ENCODE results near the gene SLC41A1. TPM values are rescaled to one million over a fixed set of nuclear protein-coding genes. Genes with fewer than 3 reads are reported as not detected.

The SLC41A1 gene
- total RNA-seq, 4 donors from 2014 or later = 5.1 to 7.0 (median 5.6) TPM

DNA sequence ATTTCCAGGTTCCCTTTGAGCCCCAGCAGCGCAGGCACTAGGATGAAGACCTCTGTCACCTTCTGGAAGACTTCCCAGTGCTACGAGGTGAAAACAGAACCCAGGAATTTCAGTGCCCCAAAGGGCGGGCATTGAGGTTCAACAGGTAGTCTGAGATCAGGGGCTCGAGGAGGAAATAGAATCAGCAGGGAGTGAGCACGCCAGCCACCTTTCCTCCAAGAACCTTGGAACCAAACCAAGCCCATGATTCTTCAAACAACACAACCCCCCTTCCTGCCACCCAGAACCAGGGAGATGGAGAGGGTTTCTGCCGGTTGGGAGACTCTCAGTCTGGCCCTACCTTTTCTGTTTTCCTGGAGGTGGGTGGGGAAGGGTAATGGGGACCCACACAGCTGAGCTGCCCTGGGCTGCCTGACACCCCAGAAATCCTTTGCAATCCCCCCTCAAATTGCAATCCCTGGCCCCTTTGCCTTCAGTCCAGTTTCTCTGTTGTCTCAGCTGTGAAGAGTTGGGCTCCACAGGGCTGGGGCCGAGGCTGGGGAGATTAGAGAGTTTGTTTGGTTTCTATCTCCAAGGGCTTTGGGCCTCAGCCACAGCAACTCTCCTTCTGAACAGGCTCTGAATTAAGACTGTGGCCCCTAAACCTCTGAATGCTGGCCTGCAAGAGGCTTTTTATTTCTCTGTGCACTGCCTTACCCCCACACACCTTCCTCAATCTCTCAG lies 11.9 kb downstream of the SLC41A1 start:
- Histone ChIP-seq H3K27me3 (no peaks in the 10 kb centered on the region), H3K36me3 (no peaks in the 10 kb centered on the region), H3K4me3 (no peak overlapping the region), H3K27ac (no peak overlapping the region), H3K9me3 (no peaks in the 10 kb centered on the region), H3K4me1 (peaks cover 0 to 11% (median 5%) of the 10 kb centered on the region in 4 donors)
- intact Hi-C loops (cut with DNase I; ENCODE audit: low total_unique reads) = no loop called here
- in situ Hi-C loops (cut with MboI; ENCODE audit: low pct_ligation_motif_present in 1 of 4, low pct_unique_long_range_greater_than_20kb in 1 of 4, low sequenced_read_pairs in 3 of 4) = no loop called here
- TF ChIP-seq CTCF (IDR thresholded peaks at IDR 0.05) (no peak), EP300 (IDR thresholded peaks at IDR 0.05; ENCODE audit: low read depth) (no peak), POLR2AphosphoS5 (IDR thresholded peaks at IDR 0.05) (no peak), POLR2A (IDR thresholded peaks at IDR 0.05) (no peak)
- DNase-seq = no peak
- 53 to 82% methylated on average over 2 to 7 of the region's 7 CpGs for WGBS, 2 donors (ENCODE audit: low coverage in 1 of 2)

DNA sequence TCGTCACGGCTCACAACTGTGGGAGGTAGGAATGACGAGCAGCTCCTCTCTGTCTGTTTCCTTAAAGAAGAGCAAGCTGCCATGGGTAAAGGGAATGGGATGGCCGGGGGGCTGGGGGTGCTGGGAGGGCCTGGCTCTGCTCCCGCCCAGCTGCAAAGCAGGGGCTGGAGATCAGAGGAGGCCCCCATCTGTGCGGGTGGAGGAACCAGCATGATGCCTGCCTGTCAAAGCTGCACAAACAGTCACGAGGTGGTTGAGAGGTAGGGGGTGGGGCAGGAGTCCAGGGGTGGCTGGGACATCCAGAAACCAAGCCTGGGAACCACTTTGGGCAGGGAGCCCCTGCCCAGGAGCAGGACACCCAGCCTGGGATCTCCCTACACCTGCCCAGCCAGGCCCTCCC lies 12.6 kb downstream of the SLC41A1 start:
- Histone ChIP-seq H3K36me3 (no peaks in the 10 kb centered on the region), H3K4me1 (peaks cover 0 to 7% (median 3%) of the 10 kb centered on the region in 4 donors), H3K27ac (no peak overlapping the region), H3K4me3 (no peak overlapping the region), H3K9me3 (no peaks in the 10 kb centered on the region), H3K27me3 (no peaks in the 10 kb centered on the region)
- intact Hi-C loops (cut with DNase I; ENCODE audit: low total_unique reads) (no loop called here), in situ Hi-C loops (cut with MboI; ENCODE audit: low pct_ligation_motif_present in 1 of 4, low pct_unique_long_range_greater_than_20kb in 1 of 4, low sequenced_read_pairs in 3 of 4) (no loop called here)
- DNase-seq = no peak
- TF ChIP-seq CTCF (IDR thresholded peaks at IDR 0.05) (no peak), POLR2A (IDR thresholded peaks at IDR 0.05) (no peak), EP300 (IDR thresholded peaks at IDR 0.05; ENCODE audit: low read depth) (no peak), POLR2AphosphoS5 (IDR thresholded peaks at IDR 0.05) (no peak)
- 86% methylated on average over 7 of the region's 7 CpGs; no CpG with 5 or more reads in 1 of the 2 donors for WGBS, 2 donors (ENCODE audit: low coverage in 1 of 2)

DNA sequence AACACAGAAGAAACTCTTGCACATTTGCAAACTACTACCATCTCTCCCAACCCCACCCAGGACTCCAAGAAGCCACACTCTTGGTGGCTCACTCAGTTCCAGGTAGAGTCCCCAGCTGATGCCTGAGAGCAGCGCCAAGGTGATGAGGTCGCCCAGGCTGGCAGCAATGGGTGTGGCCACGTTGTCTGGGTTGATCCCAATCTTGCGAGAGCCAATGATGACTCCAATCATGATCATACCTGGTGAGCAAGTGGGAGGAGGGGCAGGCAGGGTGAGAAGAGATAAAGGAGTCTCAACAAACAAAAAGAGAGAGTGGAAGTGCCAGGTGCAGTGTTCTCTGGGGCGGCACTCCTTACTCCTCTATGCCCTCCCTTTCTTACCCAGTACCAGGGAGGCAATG lies 14.4 kb downstream of the SLC41A1 start:
- TF ChIP-seq POLR2AphosphoS5 (IDR thresholded peaks at IDR 0.05) (no peak), EP300 (IDR thresholded peaks at IDR 0.05; ENCODE audit: low read depth) (no peak), POLR2A (IDR thresholded peaks at IDR 0.05) (no peak), CTCF (IDR thresholded peaks at IDR 0.05) (no peak)
- no peak for DNase-seq
- no peaks in the 10 kb centered on the region for H3K36me3 ChIP-seq
- no peaks in the 10 kb centered on the region for H3K27me3 ChIP-seq
- H3K4me1 ChIP-seq = no peaks in the 10 kb centered on the region
- 87% methylated on average over 5 of the region's 5 CpGs; no CpG with 5 or more reads in 1 of the 2 donors for WGBS, 2 donors (ENCODE audit: low coverage in 1 of 2)
- in situ Hi-C loops (cut with MboI; ENCODE audit: low pct_ligation_motif_present in 1 of 4, low pct_unique_long_range_greater_than_20kb in 1 of 4, low sequenced_read_pairs in 3 of 4) (loop anchor here (10.0 to 25.0 kb wide), 5 partner anchors 114 to 314 kb away; partner anchors contain the start of gene AVPR1B (in 4 of the 4)), intact Hi-C loops (cut with DNase I; ENCODE audit: low total_unique reads) (no loop called here)
- no peaks in the 10 kb centered on the region for H3K9me3 ChIP-seq
- no peak overlapping the region for H3K27ac ChIP-seq
- H3K4me3 ChIP-seq = no peak overlapping the region

GRCh38 chr1:205797168-205797567 lies 15.8 kb downstream of the SLC41A1 start:
- no peak for TF ChIP-seq POLR2A (IDR thresholded peaks at IDR 0.05)
- TF ChIP-seq POLR2AphosphoS5 (IDR thresholded peaks at IDR 0.05) = no peak
- no peak for TF ChIP-seq CTCF (IDR thresholded peaks at IDR 0.05)
- TF ChIP-seq EP300 (IDR thresholded peaks at IDR 0.05; ENCODE audit: low read depth) = no peak
- no peak overlapping the region for H3K4me3 ChIP-seq
- WGBS, 2 donors (ENCODE audit: low coverage in 1 of 2) = 97 to 100% methylated on average over 1 to 2 of the region's 2 CpGs
- H3K36me3 ChIP-seq = no peaks in the 10 kb centered on the region
- H3K9me3 ChIP-seq = no peaks in the 10 kb centered on the region
- no peaks in the 10 kb centered on the region for H3K27me3 ChIP-seq
- no peaks in the 10 kb centered on the region for H3K4me1 ChIP-seq
- no peak for DNase-seq
- no peak overlapping the region for H3K27ac ChIP-seq
- in situ Hi-C loops (cut with MboI; ENCODE audit: low pct_ligation_motif_present in 1 of 4, low pct_unique_long_range_greater_than_20kb in 1 of 4, low sequenced_read_pairs in 3 of 4) = loop anchor here (10.0 to 25.0 kb wide), 5 partner anchors 115 to 315 kb away; partner anchors contain the start of gene AVPR1B (in 4 of the 4)
- intact Hi-C loops (cut with DNase I; ENCODE audit: low total_unique reads) = no loop called here
